Tibial nerve (tissue), 4 donors: ENCODE results near the gene ARHGAP26. TPM values are rescaled to one million over a fixed set of nuclear protein-coding genes. Genes with fewer than 3 reads are reported as not detected.

Experiments
- DNase-seq, 2 donors: peaks; one replicate each; pipeline ENCODE4 v3.0.0-alpha.2; 2019; ENCODE audit warnings: low spot score in 2 of 2
- H3K27ac ChIP-seq, 4 donors: fragments of 200-600 bp; sonication (generic) in 3 of 4; one replicate each; pipeline ENCODE4 v1.5.1; 2017 to 2019; ENCODE audit warnings: mild to moderate bottlenecking in 1 of 4
- H3K27me3 ChIP-seq, 2 donors: fragments of 200-600 bp; sonication (generic) in 1 of 2; one replicate each; pipeline versions ENCODE4 v1.5.1 to v1.6.0; 2017 to 2019
- H3K36me3 ChIP-seq, 3 donors: fragments of 200-600 bp; sonication (generic); one replicate each; pipeline ENCODE4 v1.5.1; 2018 to 2019
- H3K4me1 ChIP-seq, 4 donors: fragments of 200-600 bp; sonication (generic) in 3 of 4; one replicate each; pipeline ENCODE4 v1.5.1; 2017 to 2019
- H3K4me3 ChIP-seq, 4 donors: fragments of 200-600 bp; sonication (generic) in 3 of 4; one replicate each; pipeline ENCODE4 v1.5.1; 2017 to 2019; ENCODE audit warnings: mild to moderate bottlenecking in 1 of 4, moderate library complexity in 1 of 4
- H3K9me3 ChIP-seq, 4 donors: fragments of 200-600 bp; sonication (generic) in 3 of 4; one replicate each; pipeline ENCODE4 v1.5.1; 2017 to 2019
- EP300 ChIP-seq, 2 donors: sonication (generic); formaldehyde crosslinking; IDR thresholded peaks; one replicate each; pipeline ENCODE4 v1.6.1; 2017; ENCODE audit warnings: antibody characterized with exemption in 2 of 2, mild to moderate bottlenecking in 1 of 2
- POLR2A ChIP-seq, 2 donors: fragments of 450-650 bp; IDR thresholded peaks; one replicate each; pipeline ENCODE4 v1.6.1; 2017; ENCODE audit warnings: antibody characterized with exemption in 2 of 2, mild to moderate bottlenecking in 2 of 2, moderate library complexity in 2 of 2
- WGBS, 2 donors: methylation state at CpG; one replicate each; pipeline ENCODE4 v1.1.5; 2018; 5-methylcytosine and 5-hydroxymethylcytosine counted together
- total RNA-seq, 4 donors: library from RNA; depleted of rRNA; stranded (reverse); fragments of >200 nt; gene quantifications; one replicate each; pipeline ENCODE4 v1.1.0, GENCODE V29; 2016
- TF ChIP-seq, protein P1 (sequence below), 5 experiments: fragments of 200-600 bp in 3 of 5; fragments of 450-650 bp in 2 of 5; sonication (generic) in 3 of 5; IDR thresholded peaks; one replicate each; pipeline ENCODE4 v1.5.1; 2016 to 2019; ENCODE audit warnings: antibody characterized with exemption in 5 of 5, mild to moderate bottlenecking in 3 of 5, moderate library complexity in 2 of 5

Gene ARHGAP26
- total RNA-seq, 4 donors from 2014 or later, result 33.7 to 77.8 (median 57.8) TPM

DNA sequence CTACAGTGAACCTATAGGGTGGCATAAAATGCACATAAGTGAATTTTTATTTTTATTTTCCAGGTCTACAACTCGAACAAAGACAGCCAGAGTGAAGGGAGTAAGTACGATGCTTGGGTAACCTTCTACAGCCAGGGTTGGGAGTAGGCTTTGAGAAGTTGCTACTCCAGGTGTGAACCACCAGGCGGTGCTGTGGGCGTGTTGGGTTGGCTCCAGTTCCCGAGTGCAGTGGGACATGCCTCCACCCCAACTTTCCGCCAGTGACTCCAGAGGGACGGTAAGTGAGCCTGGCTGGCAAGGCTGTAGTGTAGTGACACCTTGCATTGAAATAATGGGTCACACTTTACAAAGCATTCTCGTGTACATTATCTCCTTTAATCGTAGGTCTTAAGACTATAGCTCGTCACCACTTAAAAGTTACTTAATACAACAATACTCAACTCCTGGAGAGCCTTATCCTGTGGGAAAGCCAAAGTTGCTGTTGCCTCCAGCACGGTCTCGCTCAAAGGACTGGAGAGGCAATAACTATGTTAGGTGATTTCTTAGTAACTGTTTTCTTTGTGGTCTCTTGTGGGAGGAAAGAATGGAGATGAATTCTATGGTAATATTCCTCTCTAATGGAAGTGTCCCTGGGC lies 244.0 kb downstream of the ARHGAP26 start:
- H3K9me3 ChIP-seq, result no peaks in the 10 kb centered on the region

DNA sequence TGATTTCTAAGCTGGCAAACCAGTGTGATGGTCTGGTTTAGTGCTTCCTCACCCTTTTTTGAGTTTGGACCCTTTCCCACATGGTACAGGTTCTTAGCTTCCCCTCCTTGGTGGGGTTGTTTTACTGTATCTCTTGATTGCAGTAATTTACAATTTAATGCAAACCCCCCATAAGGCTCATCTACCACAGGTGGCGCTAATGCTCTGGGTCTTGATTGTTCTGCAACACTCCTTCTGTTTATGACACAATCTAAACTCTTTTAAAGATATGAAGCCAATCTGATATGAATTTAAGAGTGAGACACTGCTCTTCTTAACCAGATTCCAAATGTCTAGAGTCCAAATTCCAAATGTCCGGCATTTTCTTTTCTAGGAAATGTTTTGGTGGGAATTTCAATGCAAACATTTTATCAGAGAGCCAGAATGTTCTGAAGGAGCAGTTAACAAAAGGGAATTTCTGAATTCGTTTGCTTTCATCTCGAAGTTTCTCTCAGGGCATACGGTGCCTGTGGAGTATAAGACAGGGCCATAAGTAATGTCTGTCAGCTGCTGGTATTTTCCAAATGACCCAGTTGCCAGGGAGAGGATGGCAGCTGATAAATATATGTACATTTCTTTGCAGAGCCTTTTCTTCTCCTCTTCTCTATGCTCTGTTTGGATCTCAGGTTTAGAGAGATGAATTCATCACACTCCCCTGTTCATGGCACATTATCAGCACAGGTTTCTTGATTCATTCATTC lies 246.8 kb downstream of the ARHGAP26 start:
- H3K4me1 ChIP-seq, result peaks cover 0 to 4% (median 1%) of the 10 kb centered on the region in 4 donors
- TF ChIP-seq, protein P1, sequence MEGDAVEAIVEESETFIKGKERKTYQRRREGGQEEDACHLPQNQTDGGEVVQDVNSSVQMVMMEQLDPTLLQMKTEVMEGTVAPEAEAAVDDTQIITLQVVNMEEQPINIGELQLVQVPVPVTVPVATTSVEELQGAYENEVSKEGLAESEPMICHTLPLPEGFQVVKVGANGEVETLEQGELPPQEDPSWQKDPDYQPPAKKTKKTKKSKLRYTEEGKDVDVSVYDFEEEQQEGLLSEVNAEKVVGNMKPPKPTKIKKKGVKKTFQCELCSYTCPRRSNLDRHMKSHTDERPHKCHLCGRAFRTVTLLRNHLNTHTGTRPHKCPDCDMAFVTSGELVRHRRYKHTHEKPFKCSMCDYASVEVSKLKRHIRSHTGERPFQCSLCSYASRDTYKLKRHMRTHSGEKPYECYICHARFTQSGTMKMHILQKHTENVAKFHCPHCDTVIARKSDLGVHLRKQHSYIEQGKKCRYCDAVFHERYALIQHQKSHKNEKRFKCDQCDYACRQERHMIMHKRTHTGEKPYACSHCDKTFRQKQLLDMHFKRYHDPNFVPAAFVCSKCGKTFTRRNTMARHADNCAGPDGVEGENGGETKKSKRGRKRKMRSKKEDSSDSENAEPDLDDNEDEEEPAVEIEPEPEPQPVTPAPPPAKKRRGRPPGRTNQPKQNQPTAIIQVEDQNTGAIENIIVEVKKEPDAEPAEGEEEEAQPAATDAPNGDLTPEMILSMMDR (IDR thresholded peaks at IDR 0.05), result peak in 3 of 5 experiments; percentile 27 to 30 (median 27)
- no peak for TF ChIP-seq POLR2A (IDR thresholded peaks at IDR 0.05)
- H3K36me3 ChIP-seq, result peaks cover 0 to 33% (median 0%) of the 10 kb centered on the region in 3 donors
- no peak for DNase-seq
- H3K4me3 ChIP-seq, result no peak overlapping the region
- H3K9me3 ChIP-seq, result no peaks in the 10 kb centered on the region
- H3K27me3 ChIP-seq, result no peaks in the 10 kb centered on the region
- peak overlapping the region in 1 of 4 donors; percentile 11 for H3K27ac ChIP-seq
- WGBS, 2 donors, result 70 to 72% methylated on average over 5 of the region's 5 CpGs

More for the DNA sequence above, 244.0 kb downstream of the ARHGAP26 start:
- no peak for TF ChIP-seq EP300 (IDR thresholded peaks at IDR 0.05)
- no peak for TF ChIP-seq POLR2A (IDR thresholded peaks at IDR 0.05)
- TF ChIP-seq, protein P1 (IDR thresholded peaks at IDR 0.05), result no peak
- Histone ChIP-seq H3K27ac (no peak overlapping the region), H3K27me3 (no peaks in the 10 kb centered on the region), H3K4me1 (peaks cover 0 to 28% (median 2%) of the 10 kb centered on the region in 4 donors), H3K36me3 (peaks cover 0 to 30% (median 0%) of the 10 kb centered on the region in 3 donors), H3K4me3 (no peak overlapping the region)
- DNase-seq, result no peak
- WGBS, 2 donors, result 79 to 86% methylated on average over 12 of the region's 12 CpGs

DNA sequence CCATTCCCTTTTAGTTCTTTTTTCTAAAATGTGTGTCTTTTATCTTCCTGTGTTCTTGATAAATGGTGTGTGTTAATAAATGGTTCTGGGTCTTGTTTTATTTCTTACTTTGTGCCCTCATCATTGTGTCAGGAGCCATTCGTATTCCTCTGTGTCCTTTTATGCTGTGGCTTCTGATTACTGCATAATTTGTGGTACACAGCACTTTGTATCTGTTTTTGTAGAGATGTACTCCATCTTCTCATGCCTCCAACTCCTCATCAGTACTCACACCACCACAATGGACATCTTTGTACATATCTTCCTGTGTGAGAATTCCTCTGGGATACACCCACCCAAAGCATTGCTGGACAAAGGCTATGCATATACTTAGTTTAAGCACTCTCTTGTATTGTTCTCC lies 247.4 kb downstream of the ARHGAP26 start:
- no peak for TF ChIP-seq EP300 (IDR thresholded peaks at IDR 0.05)
- TF ChIP-seq POLR2A (IDR thresholded peaks at IDR 0.05), result no peak
- TF ChIP-seq, protein P1 (IDR thresholded peaks at IDR 0.05), result no peak

DNA sequence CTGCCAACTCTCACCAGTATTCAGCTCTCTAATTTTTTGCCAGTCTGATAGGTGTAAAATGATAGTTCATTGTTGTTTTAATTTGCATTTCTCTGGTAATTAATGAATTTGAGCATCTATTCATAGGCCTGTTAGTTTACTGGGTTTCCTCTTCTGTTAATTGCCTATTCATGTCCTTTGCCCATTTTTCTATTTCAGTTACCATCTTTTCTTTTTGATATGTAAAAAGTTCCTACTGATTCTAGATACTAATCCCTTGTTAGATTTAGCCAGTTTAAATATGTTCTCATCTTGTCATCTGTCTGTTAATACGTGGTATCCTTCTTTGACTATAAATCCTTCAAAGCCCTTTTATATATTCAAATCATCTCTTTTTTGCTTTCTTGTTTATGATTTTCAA lies 247.8 kb downstream of the ARHGAP26 start:
- Histone ChIP-seq H3K36me3 (peaks cover 0 to 33% (median 0%) of the 10 kb centered on the region in 3 donors), H3K4me1 (peaks cover 0 to 8% (median 4%) of the 10 kb centered on the region in 4 donors), H3K9me3 (no peaks in the 10 kb centered on the region), H3K27ac (no peak overlapping the region), H3K4me3 (no peak overlapping the region), H3K27me3 (no peaks in the 10 kb centered on the region)
- DNase-seq, result no peak
- TF ChIP-seq POLR2A (IDR thresholded peaks at IDR 0.05) (no peak), EP300 (IDR thresholded peaks at IDR 0.05) (no peak)
- TF ChIP-seq, protein P1 (IDR thresholded peaks at IDR 0.05), result no peak
- 96 to 97% methylated on average over 1 of the region's 1 CpG for WGBS, 2 donors

More for the DNA sequence above, 247.4 kb downstream of the ARHGAP26 start:
- peaks cover 0 to 33% (median 0%) of the 10 kb centered on the region in 3 donors for H3K36me3 ChIP-seq
- H3K9me3 ChIP-seq, result no peaks in the 10 kb centered on the region
- H3K27me3 ChIP-seq, result no peaks in the 10 kb centered on the region
- 82 to 86% methylated on average over 1 of the region's 1 CpG for whole genome bisulfite sequencing, 2 donors
- H3K4me1 ChIP-seq, result peaks cover 0 to 4% (median 1%) of the 10 kb centered on the region in 4 donors
- no peak overlapping the region for H3K4me3 ChIP-seq
- DNase-seq, result no peak
- H3K27ac ChIP-seq, result peak overlapping the region in 1 of 4 donors; percentile 11

DNA sequence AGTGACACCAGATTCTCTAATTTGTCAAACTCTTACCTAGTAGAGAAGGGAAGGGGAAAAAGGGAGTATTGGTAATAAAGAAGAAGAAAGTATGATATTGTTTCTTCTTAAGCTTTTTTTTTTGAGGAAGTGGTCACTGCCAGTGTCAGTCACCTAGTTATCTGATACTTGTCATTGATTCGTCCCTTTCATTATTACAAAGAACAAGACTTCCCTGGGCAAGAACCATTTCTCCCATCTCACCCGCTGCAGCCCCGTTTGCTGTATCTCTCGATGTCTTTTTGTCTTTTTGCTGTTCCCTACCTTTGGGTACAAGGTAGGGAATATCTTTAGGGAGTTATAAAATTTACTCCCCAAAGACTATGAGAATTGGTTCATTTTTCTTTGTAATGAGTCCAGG lies 249.0 kb downstream of the ARHGAP26 start:
- WGBS, 2 donors, result 92 to 93% methylated on average over 4 of the region's 4 CpGs
- Histone ChIP-seq H3K27ac (peak overlapping the region in 2 of 4 donors; percentile 60 to 75), H3K9me3 (no peaks in the 10 kb centered on the region), H3K4me3 (no peak overlapping the region), H3K27me3 (no peaks in the 10 kb centered on the region), H3K4me1 (peaks cover 0 to 19% (median 12%) of the 10 kb centered on the region in 4 donors), H3K36me3 (peaks cover 0 to 31% (median 0%) of the 10 kb centered on the region in 3 donors)
- TF ChIP-seq, protein P1 (IDR thresholded peaks at IDR 0.05), result no peak
- TF ChIP-seq POLR2A (IDR thresholded peaks at IDR 0.05) (no peak), EP300 (IDR thresholded peaks at IDR 0.05) (no peak)
- no peak for DNase-seq
